ENCODE data around the gene AGAP3.
A peak's percentile ranks its signal among the peaks of the same experiment; 100 is the strongest.

The AGAP3 gene

GRCh38 chr7:151087245-151088018 lies 1.2 kb downstream of the AGAP3 start:
- peaks cover 58 to 82% (median 69%) of the 10 kb centered on the region in 10 experiments for H3K4me1 ChIP-seq
- peaks cover 34 to 58% (median 45%) of the 10 kb centered on the region in 11 experiments for H4K20me1 ChIP-seq
- H3K4me2 ChIP-seq: peak overlapping the region; percentile 94 to 100 (median 99)
- H3K4me3 ChIP-seq: peak overlapping the region; percentile 71 to 98 (median 76)
- H3K36me3 ChIP-seq: peaks cover 0 to 11% (median 0%) of the 10 kb centered on the region in 11 experiments; a peak in 11 of 22 replicates
- TF ChIP-seq Cebpa-rat (IDR thresholded peaks at IDR 0.05): no peak
- no peaks in the 10 kb centered on the region for H3K9me3 ChIP-seq (replicated peaks in 1 of 11)
- peak overlapping the region; percentile 78 to 91 (median 85) for H3K9ac ChIP-seq
- H3K27ac ChIP-seq: peak overlapping the region; percentile 72 to 92 (median 78)
- peaks cover 0 to 59% (median 48%) of the 10 kb centered on the region in 11 experiments; a peak in 18 of 22 replicates for H3K27me3 ChIP-seq

GRCh38 chr7:151088019-151088855 lies 2.0 kb downstream of the AGAP3 start:
- H3K27me3 ChIP-seq: peaks cover 0 to 59% (median 48%) of the 10 kb centered on the region in 11 experiments; a peak in 18 of 22 replicates
- H3K9ac ChIP-seq: peak overlapping the region; percentile 78 to 91 (median 85)
- peak overlapping the region; percentile 71 to 98 (median 76) for H3K4me3 ChIP-seq
- peaks cover 0 to 18% (median 3%) of the 10 kb centered on the region in 11 experiments; a peak in 11 of 22 replicates for H3K36me3 ChIP-seq
- H3K4me1 ChIP-seq: peaks cover 64 to 87% (median 74%) of the 10 kb centered on the region in 10 experiments
- H4K20me1 ChIP-seq: peaks cover 42 to 65% (median 53%) of the 10 kb centered on the region in 11 experiments
- H3K9me3 ChIP-seq (replicated peaks in 1 of 11): no peaks in the 10 kb centered on the region
- H3K4me2 ChIP-seq: peak overlapping the region; percentile 94 to 100 (median 99)
- peak overlapping the region; percentile 72 to 92 (median 78) for H3K27ac ChIP-seq
- no peak for TF ChIP-seq Cebpa-rat (IDR thresholded peaks at IDR 0.05)

DNA sequence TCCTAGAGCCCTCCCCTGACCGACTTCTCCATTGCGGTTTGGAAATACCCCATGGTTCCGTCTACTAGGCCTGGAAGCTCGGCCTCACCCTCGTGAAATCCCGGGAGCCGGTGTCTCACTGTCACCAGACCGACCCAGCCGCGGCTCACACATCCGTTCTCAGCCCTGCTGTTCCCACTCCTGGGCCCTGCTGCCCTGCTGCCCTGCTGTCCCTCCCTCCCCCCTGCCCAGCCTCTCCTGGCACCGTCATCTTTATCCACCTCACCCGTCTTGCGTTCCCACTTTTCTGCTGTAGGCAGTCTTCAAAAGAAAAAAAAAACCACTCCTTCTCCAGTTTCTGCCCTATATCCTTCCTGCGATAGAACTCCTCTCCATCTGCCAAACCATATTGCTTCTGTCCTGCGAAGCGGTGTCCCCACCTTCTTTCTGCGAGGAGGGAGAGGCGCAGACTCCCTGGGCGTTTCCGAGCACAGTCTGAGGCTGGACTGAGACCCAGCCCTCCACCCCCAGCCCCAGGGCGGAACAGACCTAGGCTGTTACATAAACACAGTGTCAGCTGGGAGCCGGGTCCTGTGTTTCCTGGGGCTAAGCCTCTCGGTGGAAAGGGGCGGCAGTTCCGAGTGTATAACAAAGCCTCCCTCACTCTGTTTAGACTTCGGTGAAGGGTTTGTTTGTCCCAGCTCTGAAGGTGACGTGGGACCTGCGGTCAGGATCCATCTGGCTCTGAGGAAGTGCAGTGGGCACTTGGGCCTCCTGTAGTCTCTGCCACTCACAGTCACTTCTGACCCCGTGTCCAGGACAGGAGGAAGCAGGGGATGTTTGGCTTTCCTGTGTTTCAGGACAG lies 2.8 kb downstream of the AGAP3 start:
- Histone ChIP-seq H3K9me3 (replicated peaks in 1 of 11) (no peaks in the 10 kb centered on the region), H3K4me2 (peak overlapping the region; percentile 94 to 100 (median 99)), H3K4me1 (peaks cover 66 to 88% (median 75%) of the 10 kb centered on the region in 10 experiments), H3K27ac (peak overlapping the region; percentile 72 to 92 (median 78)), H3K27me3 (peaks cover 0 to 55% (median 42%) of the 10 kb centered on the region in 11 experiments; a peak in 18 of 22 replicates), H3K36me3 (peaks cover 0 to 26% (median 3%) of the 10 kb centered on the region in 11 experiments; a peak in 11 of 22 replicates), H3K4me3 (peak overlapping the region; percentile 71 to 98 (median 76)), H4K20me1 (peaks cover 51 to 73% (median 62%) of the 10 kb centered on the region in 11 experiments), H3K9ac (peak overlapping the region; percentile 78 to 91 (median 85))
- TF ChIP-seq Cebpa-rat (IDR thresholded peaks at IDR 0.05): no peak

GRCh38 chr7:151089893-151090730 lies 3.8 kb downstream of the AGAP3 start:
- TF ChIP-seq Cebpa-rat (IDR thresholded peaks at IDR 0.05): no peak
- Histone ChIP-seq H3K9me3 (replicated peaks in 1 of 11) (no peaks in the 10 kb centered on the region), H3K27ac (peak overlapping the region in 9 of 11 experiments; percentile 72 to 92 (median 78); a peak in 17 of 22 replicates), H3K36me3 (peaks cover 0 to 30% (median 3%) of the 10 kb centered on the region in 11 experiments; a peak in 11 of 22 replicates), H3K27me3 (peaks cover 0 to 44% (median 32%) of the 10 kb centered on the region in 11 experiments; a peak in 18 of 22 replicates), H3K4me3 (peak overlapping the region in 6 of 10 experiments; percentile 73 to 98 (median 77); a peak in 13 of 20 replicates), H3K4me1 (peaks cover 66 to 88% (median 77%) of the 10 kb centered on the region in 10 experiments), H4K20me1 (peaks cover 61 to 83% (median 72%) of the 10 kb centered on the region in 11 experiments), H3K4me2 (peak overlapping the region; percentile 94 to 100 (median 99)), H3K9ac (peak overlapping the region; percentile 78 to 91 (median 85); a peak in 21 of 22 replicates)

- H4K20me1 ChIP-seq: peaks cover 70 to 92% (median 81%) of the 10 kb centered on the region in 11 experiments
- H3K9ac ChIP-seq: peak overlapping the region in 2 of 11 experiments; percentile 90 to 91; a peak in 3 of 22 replicates
- H3K4me2 ChIP-seq: peak overlapping the region in 4 of 11 experiments; percentile 4 to 100 (median 96); a peak in 6 of 22 replicates
- no peak for TF ChIP-seq Cebpa-rat (IDR thresholded peaks at IDR 0.05)
- H3K9me3 ChIP-seq (replicated peaks in 1 of 11): no peaks in the 10 kb centered on the region
- no peak overlapping the region for H3K4me3 ChIP-seq
- peaks cover 68 to 87% (median 77%) of the 10 kb centered on the region in 10 experiments for H3K4me1 ChIP-seq
- peaks cover 0 to 31% (median 3%) of the 10 kb centered on the region in 11 experiments; a peak in 11 of 22 replicates for H3K36me3 ChIP-seq
- H3K27me3 ChIP-seq: peaks cover 0 to 35% (median 23%) of the 10 kb centered on the region in 11 experiments; a peak in 17 of 22 replicates
- peak overlapping the region in 1 of 11 experiments; percentile 92; a peak in 1 of 22 replicates for H3K27ac ChIP-seq
Measured at GRCh38 chr7:151091003-151091402, 4.7 kb downstream of the AGAP3 start.

- Histone ChIP-seq H3K27ac (no peak overlapping the region), H3K4me3 (no peak overlapping the region), H3K9ac (peak overlapping the region in 2 of 11 experiments; percentile 90 to 91; a peak in 2 of 22 replicates), H3K36me3 (peaks cover 0 to 34% (median 3%) of the 10 kb centered on the region in 11 experiments; a peak in 11 of 22 replicates), H3K4me2 (peak overlapping the region in 4 of 11 experiments; percentile 4 to 100 (median 96); a peak in 6 of 22 replicates), H3K4me1 (peaks cover 72 to 91% (median 79%) of the 10 kb centered on the region in 10 experiments), H3K27me3 (peaks cover 0 to 33% (median 22%) of the 10 kb centered on the region in 11 experiments; a peak in 17 of 22 replicates), H4K20me1 (peaks cover 74 to 97% (median 85%) of the 10 kb centered on the region in 11 experiments), H3K9me3 (replicated peaks in 1 of 11) (no peaks in the 10 kb centered on the region)
- no peak for TF ChIP-seq Cebpa-rat (IDR thresholded peaks at IDR 0.05)
Measured at GRCh38 chr7:151091431-151091830, 5.2 kb downstream of the AGAP3 start.

DNA sequence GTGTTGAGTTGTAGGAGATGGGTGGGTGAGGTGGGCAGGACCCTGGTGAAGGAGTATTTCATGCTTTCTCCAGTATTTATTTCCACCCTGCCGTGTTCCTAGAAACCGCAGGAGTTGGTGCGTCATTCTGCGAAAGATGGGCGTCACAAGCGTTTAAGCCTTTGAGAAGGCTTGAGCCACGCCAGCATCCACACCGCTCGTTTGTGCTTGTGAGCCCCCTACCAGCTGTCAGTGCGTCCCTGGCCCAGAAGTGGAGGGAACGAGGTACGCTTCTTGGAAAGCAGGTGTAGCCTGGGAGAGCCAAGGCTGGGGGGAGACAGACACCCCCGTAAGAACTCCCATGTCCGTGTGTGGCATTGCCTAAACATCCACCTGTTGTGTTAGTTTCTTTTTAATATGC lies 5.7 kb downstream of the AGAP3 start:
- H3K36me3 ChIP-seq: peaks cover 0 to 39% (median 5%) of the 10 kb centered on the region in 11 experiments; a peak in 11 of 22 replicates
- H3K9ac ChIP-seq: 0 out of 22 replicates have a peak overlapping the region, but pooled peaks of 1 of the 11 experiments have one; percentile 91
- no peak overlapping the region for H3K27ac ChIP-seq
- TF ChIP-seq Cebpa-rat (IDR thresholded peaks at IDR 0.05): no peak
- no peak overlapping the region for H3K4me3 ChIP-seq
- peaks cover 78 to 97% (median 89%) of the 10 kb centered on the region in 11 experiments for H4K20me1 ChIP-seq
- peaks cover 77 to 92% (median 80%) of the 10 kb centered on the region in 10 experiments for H3K4me1 ChIP-seq
- peak overlapping the region in 8 of 11 experiments; percentile 7 to 100 (median 28); a peak in 10 of 22 replicates for H3K4me2 ChIP-seq
- H3K9me3 ChIP-seq (replicated peaks in 1 of 11): no peaks in the 10 kb centered on the region
- H3K27me3 ChIP-seq: peaks cover 0 to 31% (median 19%) of the 10 kb centered on the region in 11 experiments; a peak in 17 of 22 replicates

Measured in BLaER1 treated with 17β-estradiol and CSF1 and Interleukin-3, amounts not matched to agents 10 nM and 100 nM (cell line).